Cardiac fibroblast (primary cell): ENCODE results near the gene SMAD3.
"Not testable (repeated sequence)": the region's sequence is repeated elsewhere in the genome, so short reads cannot be mapped to it uniquely, and the experiment has no call there.

Source experiments
- DNase-seq, 2 donors: peaks; one replicate each; pipeline versions ENCODE4 v3.0.0 to v3.0.0-alpha.2; 2010; ENCODE audit warnings: low read depth in 2 of 2
- H3K4me3 ChIP-seq, 2 donors: replicated peaks in 1 of 2; 1 replicate in 1 of 2; 2 replicates in 1 of 2; pipeline ENCODE4 v1.5.1; 2011; ENCODE audit warnings: low read depth in 2 of 2, low read length in 2 of 2, mild to moderate bottlenecking in 2 of 2, moderate library complexity in 1 of 2
- CTCF ChIP-seq: IDR thresholded peaks from one replicate; pipeline ENCODE4 v1.5.1; 2011; ENCODE audit warnings: low read depth, mild to moderate bottlenecking, low read length, inconsistent platforms

The SMAD3 gene

GRCh38 chr15:67026610-67026967 lies 38.8 kb upstream of the SMAD3 start:
- DNase-seq: no peak
- no peak for TF ChIP-seq CTCF

GRCh38 chr15:67028440-67028839 lies 37.0 kb upstream of the SMAD3 start:
- not testable (repeated sequence) for DNase-seq, H3K4me3 ChIP-seq

More at GRCh38 chr15:67026610-67026967, 38.8 kb upstream of the SMAD3 start:
- H3K4me3 ChIP-seq: no peak overlapping the region

- DNase-seq: peak in 1 of 2 donors; percentile 15
- no peak overlapping the region for H3K4me3 ChIP-seq
- TF ChIP-seq CTCF: no peak
These were observed 35.2 kb upstream of the SMAD3 start for GRCh38 chr15:67030036-67030762.

- no peak for TF ChIP-seq CTCF
- no peak overlapping the region for H3K4me3 ChIP-seq
- DNase-seq: no peak
These were observed 34.1 kb upstream of the SMAD3 start for GRCh38 chr15:67031331-67031730.

- H3K4me3 ChIP-seq: no peak overlapping the region
- TF ChIP-seq CTCF: no peak
- no peak for DNase-seq
These were observed 32.8 kb upstream of the SMAD3 start for GRCh38 chr15:67032608-67033007.

GRCh38 chr15:67033012-67033411 lies 32.4 kb upstream of the SMAD3 start:
- DNase-seq: no peak
- H3K4me3 ChIP-seq: no peak overlapping the region

GRCh38 chr15:67033571-67034044 lies 31.8 kb upstream of the SMAD3 start:
- DNase-seq: no peak
- TF ChIP-seq CTCF: no peak
- peak overlapping the region; percentile 13 to 19 for H3K4me3 ChIP-seq

More at GRCh38 chr15:67033012-67033411, 32.4 kb upstream of the SMAD3 start:
- no peak for TF ChIP-seq CTCF
